ENCODE data around the gene GSX1. TPM values are rescaled to one million over a fixed set of nuclear protein-coding genes. Genes with fewer than 3 reads are reported as not detected.

Gene GSX1
- total RNA-seq, 2 donors from 2014 or later, result not detected

DNA sequence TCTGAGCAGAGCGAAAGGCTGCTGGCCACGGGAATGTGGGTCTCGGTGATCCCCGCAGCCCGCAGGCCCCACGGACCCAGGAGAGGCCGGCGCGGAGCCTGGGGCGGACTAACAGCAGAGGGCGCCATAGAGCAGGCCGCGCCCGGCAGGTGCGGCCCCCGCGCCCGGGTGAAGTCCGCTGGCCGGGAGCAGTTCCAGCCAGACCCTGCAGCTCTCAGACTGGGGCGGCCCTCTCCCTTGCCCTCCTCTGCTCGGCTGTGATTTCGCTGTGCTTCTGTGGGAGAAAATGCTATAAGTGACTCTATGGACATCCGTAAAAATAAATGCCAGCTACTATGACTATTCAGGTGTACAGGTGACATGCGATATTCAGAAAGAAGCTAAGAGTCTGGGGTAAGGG lies 37.7 kb downstream of the GSX1 start:
- peaks cover 0 to 4% of the 10 kb centered on the region in 2 donors for H3K4me1 Mint-ChIP-seq (ENCODE audit: low read depth in 2 of 2)

GRCh38 chr13:27833206-27833605 lies 40.9 kb downstream of the GSX1 start:
- ATAC-seq, result no peak
- Mint-ChIP-seq H3K4me1 (ENCODE audit: low read depth in 2 of 2) (peaks cover 0 to 4% of the 10 kb centered on the region in 2 donors), H3K9me3 (no peaks in the 10 kb centered on the region), H3K36me3 (no peaks in the 10 kb centered on the region), H3K4me3 (no peak overlapping the region), H3K27ac (no peak overlapping the region), H3K27me3 (peaks cover 33 to 50% of the 10 kb centered on the region in 2 donors)
- DNase-seq (ENCODE audit: low spot score), result no peak

More for the DNA sequence above, 37.7 kb downstream of the GSX1 start:
- no peaks in the 10 kb centered on the region for H3K36me3 Mint-ChIP-seq
- ATAC-seq, result peak; percentile 85 to 91
- H3K27me3 Mint-ChIP-seq, result peaks cover 42 to 46% of the 10 kb centered on the region in 2 donors
- H3K4me3 Mint-ChIP-seq, result no peak overlapping the region
- peak; percentile 73 for DNase-seq (ENCODE audit: low spot score)
- H3K9me3 Mint-ChIP-seq, result no peaks in the 10 kb centered on the region
- no peak overlapping the region for H3K27ac Mint-ChIP-seq

DNA sequence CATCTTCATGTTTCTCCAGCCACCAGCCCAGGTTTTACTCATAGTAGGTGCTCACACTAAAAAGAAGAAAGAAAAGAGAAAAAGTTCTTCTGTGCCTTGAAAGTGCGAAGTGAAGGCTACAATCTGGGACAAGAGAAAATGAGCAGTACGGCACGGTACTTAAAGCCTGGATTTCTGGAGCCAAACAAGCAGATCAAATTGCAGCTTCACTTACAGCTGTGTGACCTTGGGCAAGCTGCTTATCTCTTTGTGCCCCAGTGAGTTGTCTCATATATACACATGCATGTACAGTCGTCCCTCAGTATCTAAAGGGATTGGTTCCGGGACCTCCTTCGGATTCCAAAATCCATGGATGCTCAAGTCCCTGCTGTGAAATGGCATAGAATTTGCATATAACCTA lies 41.8 kb downstream of the GSX1 start:
- Mint-ChIP-seq H3K4me1 (ENCODE audit: low read depth in 2 of 2) (peaks cover 0 to 4% of the 10 kb centered on the region in 2 donors), H3K4me3 (no peak overlapping the region), H3K36me3 (no peaks in the 10 kb centered on the region), H3K27me3 (peaks cover 37 to 53% of the 10 kb centered on the region in 2 donors), H3K27ac (no peak overlapping the region), H3K9me3 (no peaks in the 10 kb centered on the region)
- DNase-seq (ENCODE audit: low spot score) (no peak), ATAC-seq (no peak)

DNA sequence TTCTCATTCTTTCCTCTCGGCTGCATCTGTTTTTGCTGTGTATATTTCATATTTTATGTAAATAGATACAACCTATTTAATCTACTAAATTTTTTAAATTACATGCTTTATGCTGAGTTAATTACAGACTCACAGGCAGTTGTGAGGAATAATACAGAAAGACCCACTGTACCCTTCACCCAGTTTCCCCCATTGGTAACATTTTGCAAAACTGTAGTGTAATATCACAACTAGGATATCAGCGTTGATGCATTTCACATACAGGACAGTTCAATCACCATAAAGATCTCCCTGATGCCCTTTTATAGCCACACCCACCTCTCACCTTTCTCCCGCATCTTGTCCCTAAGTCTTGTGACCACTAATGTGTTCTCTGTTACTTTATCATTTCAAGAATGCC lies 43.5 kb downstream of the GSX1 start:
- Mint-ChIP-seq H3K4me1 (ENCODE audit: low read depth in 2 of 2) (no peaks in the 10 kb centered on the region), H3K4me3 (no peak overlapping the region), H3K36me3 (no peaks in the 10 kb centered on the region), H3K27me3 (peaks cover 31 to 64% of the 10 kb centered on the region in 2 donors), H3K9me3 (no peaks in the 10 kb centered on the region), H3K27ac (no peak overlapping the region)
- ATAC-seq, result no peak
- DNase-seq (ENCODE audit: low spot score), result no peak

DNA sequence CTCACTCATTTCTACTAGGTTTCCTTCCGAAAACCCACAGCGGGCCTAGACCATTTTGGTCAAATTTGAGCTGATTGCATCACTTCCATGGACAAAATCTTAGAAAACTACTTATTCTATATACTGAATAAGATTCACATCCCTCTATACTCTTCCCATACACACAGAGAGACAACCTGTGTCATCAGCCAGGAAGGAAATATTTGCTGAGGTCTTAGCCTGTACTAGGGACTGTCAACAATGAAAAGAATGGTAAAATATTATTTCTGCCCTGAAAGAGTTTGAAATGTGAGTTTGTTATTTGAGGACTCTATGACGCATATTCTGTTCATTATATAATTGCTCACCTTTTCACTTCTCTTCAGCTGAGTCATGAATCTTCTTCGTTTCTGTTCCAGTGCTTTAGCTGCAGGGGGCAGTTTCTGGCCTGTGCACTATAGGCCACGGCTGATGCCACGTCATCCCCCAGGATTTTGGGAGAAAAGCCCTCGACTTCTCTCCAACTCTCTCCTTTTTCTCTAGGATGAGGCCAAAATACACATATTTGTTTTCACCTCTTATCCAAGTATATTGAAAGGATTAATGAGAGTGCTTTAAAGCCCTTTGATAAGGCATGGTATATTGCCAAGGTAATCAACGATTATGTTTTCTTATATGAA lies 47.7 kb downstream of the GSX1 start:
- DNase-seq (ENCODE audit: low spot score) (no peak), ATAC-seq (no peak)
- Mint-ChIP-seq H3K36me3 (peaks cover under 1% of the 10 kb centered on the region), H3K27ac (no peak overlapping the region), H3K4me3 (no peak overlapping the region), H3K27me3 (peaks cover 26 to 62% of the 10 kb centered on the region in 2 donors), H3K4me1 (ENCODE audit: low read depth in 2 of 2) (no peaks in the 10 kb centered on the region), H3K9me3 (no peaks in the 10 kb centered on the region)

DNA sequence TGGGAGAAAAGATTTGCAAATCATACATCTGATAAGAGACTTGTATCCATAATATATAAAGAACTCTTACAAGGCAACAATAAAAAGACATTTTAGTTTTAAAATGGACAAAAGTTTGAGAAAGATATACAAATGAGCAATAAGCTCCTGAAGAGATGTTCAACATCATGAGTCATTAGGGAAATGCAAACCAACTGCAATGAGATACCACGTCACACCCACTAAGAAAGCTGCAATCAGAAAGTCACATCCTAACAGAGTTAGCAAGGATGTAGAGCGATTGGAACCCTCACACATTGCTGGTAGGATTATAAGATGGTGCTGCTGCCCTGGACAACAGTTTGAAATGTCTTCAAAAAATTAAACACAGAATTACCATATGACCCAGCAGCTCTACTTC lies 50.3 kb downstream of the GSX1 start:
- DNase-seq (ENCODE audit: low spot score) (no peak), ATAC-seq (no peak)
- H3K36me3 Mint-ChIP-seq, result peaks cover 4% of the 10 kb centered on the region
- H3K27me3 Mint-ChIP-seq, result peaks cover 30 to 66% of the 10 kb centered on the region in 2 donors
- H3K4me3 Mint-ChIP-seq, result no peak overlapping the region
- no peaks in the 10 kb centered on the region for H3K4me1 Mint-ChIP-seq (ENCODE audit: low read depth in 2 of 2)
- no peak overlapping the region for H3K27ac Mint-ChIP-seq
- no peaks in the 10 kb centered on the region for H3K9me3 Mint-ChIP-seq

Other genes with a start within 250 kb of the GSX1 start
- 1 to 10 TPM; 4.1 to 4.2 TPM for gene LNX2, start 172.0 kb upstream of the GSX1 start, total RNA-seq
- 100 to 1,000 TPM in 1 of 2 donors, 10 to 100 TPM in 1; 95.2 to 112 TPM for gene POLR1D, start 170.6 kb upstream of the GSX1 start, total RNA-seq
- gene PDX1, start 127.5 kb downstream of the GSX1 start, total RNA-seq, result not detected
- gene CDX2, start 176.8 kb downstream of the GSX1 start, total RNA-seq, result not detected
- not detected for gene URAD, start 196.2 kb downstream of the GSX1 start, total RNA-seq

All from natural killer cell treated with Interleukin-12 subunit alpha and Interleukin-12 subunit beta and Interleukin-15 and Interleukin-18, amount 100 ng/mL, for 72 hours (primary cell).